Placental epithelial cell (primary cell): Measurements from ENCODE around the gene CPNE1. TPM values are rescaled to one million over a fixed set of nuclear protein-coding genes. Genes with fewer than 3 reads are reported as not detected.

Experiments
- small RNA-seq: library from RNA; depleted of rRNA; stranded (forward); fragments of <200 nt; gene quantifications from one replicate; pipeline ENCODE3, GENCODE V24; 2012
- total RNA-seq: library from RNA; depleted of rRNA; stranded (reverse); fragments of >200 nt; gene quantifications from 2 replicates; pipeline ENCODE4 v1.2.3, GENCODE V29; 2012

Gene CPNE1
- total RNA-seq = 203 and 293 TPM in 2 replicates

DNA sequence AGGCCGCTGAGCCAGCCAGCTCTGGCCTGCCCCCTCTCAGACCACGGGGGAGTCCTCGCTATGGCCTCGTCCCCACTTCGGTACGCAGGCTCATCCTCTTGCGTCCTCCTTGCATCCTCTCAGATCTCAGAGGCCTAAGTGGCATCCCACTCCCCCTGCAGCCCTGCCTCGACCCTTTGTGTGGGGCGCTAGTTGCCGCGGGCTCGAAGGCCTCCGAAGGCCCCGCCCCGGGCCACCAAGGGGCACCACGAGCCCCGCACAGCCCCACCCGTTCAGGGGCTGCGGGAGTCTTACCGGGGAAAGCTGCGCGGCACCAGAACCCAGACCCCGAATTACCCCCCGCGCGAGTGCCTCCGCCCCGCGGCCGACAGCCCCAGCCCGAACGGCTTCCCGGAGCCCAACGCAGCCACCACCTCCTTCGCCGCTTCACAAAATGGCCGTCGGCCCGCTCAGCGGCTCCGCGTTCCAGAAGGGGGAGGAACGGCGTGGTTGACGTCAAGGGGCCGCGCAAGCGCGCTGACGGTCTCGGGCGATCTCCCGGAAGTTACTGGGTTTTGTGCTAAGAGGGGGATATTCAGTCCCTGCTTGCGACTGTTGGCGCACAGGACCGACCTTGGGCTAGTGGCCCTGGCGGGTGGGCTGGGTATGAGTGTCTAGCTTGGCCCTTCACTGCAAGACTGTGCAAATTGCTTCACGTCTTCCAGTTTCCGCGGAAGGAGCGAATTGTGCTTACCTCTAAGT, at the start of gene CPNE1, which contains the start of gene RBM12:
Gene CPNE1 (minus strand): TSS at position 435 of the 741 bp plus-strand sequence. CDS start 31,977 bp downstream, outside the sequence.
Gene RBM12 (minus strand): TSS at position 435 of the 741 bp plus-strand sequence. CDS start 9,578 bp downstream, outside the sequence.

DNA sequence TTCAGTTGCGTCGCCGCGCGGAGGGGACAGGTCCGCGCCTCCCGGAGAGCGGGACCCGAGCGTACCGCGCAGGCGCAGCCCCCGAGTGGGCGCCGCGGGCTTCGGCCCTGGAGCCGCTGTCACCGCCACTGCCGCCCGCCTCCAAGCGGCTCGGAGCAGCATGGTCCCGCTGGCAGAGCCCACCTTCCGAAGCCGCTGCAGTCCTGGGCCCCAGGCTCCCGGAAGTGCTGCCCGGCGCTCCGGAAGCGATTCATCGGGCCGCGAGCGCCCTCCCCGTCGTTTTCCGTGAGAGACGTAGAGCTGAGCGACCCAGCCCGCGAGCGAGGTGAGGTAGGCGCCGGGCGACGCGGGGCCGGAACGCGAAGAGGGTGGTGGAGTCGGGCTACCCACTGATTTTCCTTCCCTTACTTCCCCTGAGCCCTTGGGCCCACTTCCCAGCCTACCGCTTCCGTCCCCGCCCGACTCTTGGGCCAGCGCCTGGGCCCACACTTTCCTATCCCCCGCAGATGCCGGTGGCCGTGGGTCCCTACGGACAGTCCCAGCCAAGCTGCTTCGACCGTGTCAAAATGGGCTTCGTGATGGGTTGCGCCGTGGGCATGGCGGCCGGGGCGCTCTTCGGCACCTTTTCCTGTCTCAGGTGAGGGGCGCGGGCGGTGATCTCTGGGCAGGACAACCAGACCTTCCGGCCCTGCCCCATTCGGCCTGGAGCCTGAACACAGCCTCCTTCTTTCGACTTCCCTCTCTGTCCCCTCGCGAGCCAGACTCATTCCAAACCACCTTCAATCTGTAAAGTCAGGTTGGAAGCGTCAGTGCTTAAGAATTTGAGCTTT, 34.6 kb upstream of the CPNE1 start, which contains the start of the genes NFS1 and ROMO1:
Gene NFS1 (minus strand): TSS at position 226 of the 830 bp plus-strand sequence. CDS start 64 bp downstream, at position 162.
Gene ROMO1 (plus strand): TSS at position 279 of the 830 bp plus-strand sequence. CDS start 228 bp downstream, at position 507.

GRCh38 chr20:35615667-35616464, 48.8 kb downstream of the CPNE1 start, which contains the start of gene SPAG4:
Gene SPAG4 (plus strand): TSS chr20:35615829. CDS start chr20:35616004, 175 bp downstream.

Small RNAs within 50 kb of the gene (small RNA-seq; reads per million reads assigned to genes)
- gene RNU6-759P (not detected), gene RPL37P1 (not detected)

Other genes starting within 250 kb of the CPNE1 start
- gene GDF5, start 226.7 kb downstream of the CPNE1 start, total RNA-seq = under 0.01 TPM in 1 of 2 replicates, not detected in the other
- gene CEP250, start 209.3 kb downstream of the CPNE1 start, total RNA-seq = 13.9 and 16.1 TPM in 2 replicates
- gene C20orf173, start 135.2 kb downstream of the CPNE1 start, total RNA-seq = not detected in 2 replicates
- 382 and 490 TPM in 2 replicates for gene ERGIC3, start 122.8 kb downstream of the CPNE1 start, total RNA-seq
- 2.7 and 12.2 TPM in 2 replicates for gene SPAG4, start 49.1 kb downstream of the CPNE1 start, total RNA-seq
- gene RBM12, start within 50 bp of the CPNE1 start, total RNA-seq = 52.2 and 67.7 TPM in 2 replicates
- 25.5 and 31.7 TPM in 2 replicates for gene NFS1, start 34.5 kb upstream of the CPNE1 start, total RNA-seq
- 148 and 264 TPM in 2 replicates for gene ROMO1, start 34.5 kb upstream of the CPNE1 start, total RNA-seq
- 240 and 475 TPM in 2 replicates for gene RBM39, start 77.4 kb upstream of the CPNE1 start, total RNA-seq
- 29.1 and 29.3 TPM in 2 replicates for gene PHF20, start 107.1 kb upstream of the CPNE1 start, total RNA-seq